GM23338 (cell line): ENCODE results near the gene RTN4RL2. TPM values are rescaled to one million over a fixed set of nuclear protein-coding genes. Genes with fewer than 3 reads are reported as not detected.

Experiments
- ATAC-seq: fragments of 200-7000 bp; cut with Tn5 transposase; 3 replicates; pipeline ENCODE4 v1.9.1; 2020
- DNase-seq: peaks from one replicate; pipeline ENCODE4 v3.0.0-alpha.2; 2015; ENCODE audit warnings: low spot score
- H2AFZ ChIP-seq: fragments of 200-600 bp; sonication (generic); 2 replicates; pipeline ENCODE4 v1.8.0; 2016; ENCODE audit warnings: antibody characterized with exemption, mild to moderate bottlenecking, moderate library complexity
- H3F3A ChIP-seq: fragments of 200-600 bp; sonication (generic); replicated peaks from 2 replicates; pipeline ENCODE4 v1.8.0; 2017; ENCODE audit warnings: antibody characterized with exemption, mixed run types, low read depth
- H3K27ac ChIP-seq: fragments of 200-600 bp; sonication (generic); 2 replicates; pipeline ENCODE4 v1.6.1; 2016; ENCODE audit warnings: low read depth
- H3K27me3 ChIP-seq: fragments of 200-600 bp; sonication (generic); 2 replicates; pipeline ENCODE4 v1.8.0; 2016; ENCODE audit warnings: mild to moderate bottlenecking, mixed run types, moderate library complexity; ENCODE audit not compliant: insufficient read depth
- H3K36me3 ChIP-seq: fragments of 200-600 bp; sonication (generic); 2 replicates; pipeline ENCODE4 v1.8.0; 2016; ENCODE audit warnings: mild to moderate bottlenecking; ENCODE audit not compliant: insufficient read depth
- H3K4me1 ChIP-seq: fragments of 200-600 bp; sonication (generic); 2 replicates; pipeline ENCODE4 v1.8.0; 2016; ENCODE audit warnings: mild to moderate bottlenecking, moderate library complexity; ENCODE audit not compliant: insufficient read depth
- H3K4me2 ChIP-seq: fragments of 200-600 bp; sonication (generic); 2 replicates; pipeline ENCODE4 v1.7.1; 2017; ENCODE audit warnings: mixed run types
- H3K4me3 ChIP-seq: fragments of 200-600 bp; sonication (generic); 2 replicates; pipeline ENCODE4 v1.6.1; 2016; ENCODE audit warnings: mixed run types
- H3K79me2 ChIP-seq: fragments of 200-600 bp; sonication (generic); replicated peaks from 2 replicates; pipeline ENCODE4 v1.8.0; 2017; ENCODE audit warnings: mild to moderate bottlenecking; ENCODE audit not compliant: insufficient read depth
- H3K9me2 ChIP-seq: fragments of 200-600 bp; sonication (generic); 2 replicates; pipeline ENCODE4 v1.8.0; 2017; ENCODE audit not compliant: insufficient read depth
- H4K20me1 ChIP-seq: fragments of 200-600 bp; sonication (generic); replicated peaks from 2 replicates; pipeline ENCODE4 v1.8.0; 2017; ENCODE audit warnings: mild to moderate bottlenecking; ENCODE audit not compliant: insufficient read depth
- H3K27ac Mint-ChIP-seq: 2 replicates; pipeline ENCODE4 v1.8.0; 2020; ENCODE audit warnings: inconsistent platforms, mild to moderate bottlenecking, moderate library complexity, mixed read lengths
- H3K27me3 Mint-ChIP-seq: 3 replicates; pipeline ENCODE4 v1.8.0; 2022; ENCODE audit warnings: low read depth, mild to moderate bottlenecking, moderate library complexity, mixed read lengths, inconsistent platforms; ENCODE audit not compliant: insufficient read depth, poor library complexity
- H3K36me3 Mint-ChIP-seq: 3 replicates; pipeline ENCODE4 v1.8.0; 2021; ENCODE audit warnings: low read depth, mild to moderate bottlenecking, inconsistent platforms, moderate library complexity, mixed read lengths
- H3K4me1 Mint-ChIP-seq: 3 replicates; pipeline ENCODE4 v1.8.0; 2020; ENCODE audit warnings: mild to moderate bottlenecking, inconsistent platforms, mixed read lengths
- H3K4me3 Mint-ChIP-seq: 3 replicates; pipeline ENCODE4 v1.8.0; 2021; ENCODE audit warnings: moderate library complexity, mild to moderate bottlenecking, inconsistent platforms, mixed read lengths
- H3K9me3 Mint-ChIP-seq: 3 replicates; pipeline ENCODE4 v1.8.0; 2020; ENCODE audit warnings: moderate library complexity, mild to moderate bottlenecking, inconsistent platforms, mixed read lengths
- CREB1 ChIP-seq: fragments of 250-450 bp; sonication (Bioruptor Pico); IDR thresholded peaks from 2 replicates; pipeline ENCODE4 v1.5.0; 2020; ENCODE audit warnings: low read depth, mild to moderate bottlenecking, moderate library complexity
- CTCF ChIP-seq, 2 experiments: fragments of 200-600 bp in 1 of 2; sonication (generic) in 1 of 2; conservative IDR thresholded peaks; 2 replicates each; pipeline versions ENCODE4 v1.5.1 to v1.6.1; 2016 to 2017; ENCODE audit warnings: antibody characterized with exemption in 2 of 2, low read depth in 2 of 2, mild to moderate bottlenecking in 2 of 2, moderate library complexity in 1 of 2
- ETS1 ChIP-seq: IDR thresholded peaks from 2 replicates; pipeline ENCODE4 v1.6.1; 2016; ENCODE audit warnings: antibody characterized with exemption
- EZH2 ChIP-seq: fragments of 200-600 bp; sonication (generic); IDR thresholded peaks from one replicate; pipeline ENCODE4 v1.8.0; 2017; ENCODE audit warnings: antibody characterized with exemption, mild to moderate bottlenecking, low read depth; ENCODE audit not compliant: unreplicated experiment
- EZH2phosphoT487 ChIP-seq: fragments of 200-600 bp; sonication (generic); IDR thresholded peaks from one replicate; pipeline ENCODE4 v1.8.1; 2018; ENCODE audit warnings: antibody characterized with exemption; ENCODE audit not compliant: unreplicated experiment
- JUNB ChIP-seq: IDR thresholded peaks from one replicate; pipeline ENCODE4 v1.6.1; 2016; ENCODE audit warnings: antibody characterized with exemption; ENCODE audit not compliant: unreplicated experiment
- NANOG ChIP-seq: IDR thresholded peaks from 2 replicates; pipeline ENCODE4 v1.6.1; 2016; ENCODE audit warnings: antibody characterized with exemption, borderline replicate concordance
- POLR2AphosphoS5 ChIP-seq: IDR thresholded peaks from 2 replicates; pipeline ENCODE4 v1.6.1; 2016; ENCODE audit warnings: antibody characterized with exemption, low read depth
- REST ChIP-seq: IDR thresholded peaks from one replicate; pipeline ENCODE4 v1.6.1; 2018; ENCODE audit warnings: antibody characterized with exemption; ENCODE audit not compliant: unreplicated experiment
- STAT1 ChIP-seq: IDR thresholded peaks from one replicate; pipeline ENCODE4 v1.6.1; 2016; ENCODE audit warnings: antibody characterized with exemption; ENCODE audit not compliant: unreplicated experiment
- ZNF331 ChIP-seq: fragments of 250-450 bp; sonication (Bioruptor Pico); IDR thresholded peaks from 2 replicates; pipeline ENCODE4 v1.5.0; 2020; ENCODE audit warnings: low read depth, mild to moderate bottlenecking, moderate library complexity
- polyA plus RNA-seq: library from polyadenylated mRNA; unstranded; fragments of >200 nt; fragmentation: Nextera tagmentation; extraction: Ambion mirVana; gene quantifications from 2 replicates; pipeline ENCODE4 v1.2.1, GENCODE V29; 2016
- total RNA-seq: library from RNA; depleted of rRNA; stranded (reverse); fragments of >200 nt; shearing (Covaris generic); gene quantifications from 2 replicates; pipeline ENCODE4 v1.2.3, GENCODE V29; 2014

The RTN4RL2 gene
- total and polyA plus RNA-seq, 2 experiments from 2014 or later, result 13.9 to 15.9 TPM

GRCh38 chr11:57464539-57465181 lies 4.3 kb downstream of the RTN4RL2 start:
- peaks cover 17% of the 10 kb centered on the region for H3K79me2 ChIP-seq
- H3K9me3 Mint-ChIP-seq, result no peaks in the 10 kb centered on the region; the same call in 1 of the 3 replicates
- H3K9me2 ChIP-seq, result no peaks in the 10 kb centered on the region
- H3K36me3 Mint-ChIP-seq, result peaks cover 25% of the 10 kb centered on the region
- H2AFZ ChIP-seq, result no peak overlapping the region
- 0 out of 2 replicates have a peak overlapping the region, but pooled peaks have one; percentile 93 for H3K4me3 ChIP-seq
- H3K4me1 ChIP-seq, result peaks cover 50% of the 10 kb centered on the region
- H3K27me3 ChIP-seq, result peaks cover 18% of the 10 kb centered on the region
- peak overlapping the region; percentile 100 for H3K4me2 ChIP-seq
- peaks cover 33% of the 10 kb centered on the region for H3K27me3 Mint-ChIP-seq
- peak overlapping the region; percentile 50; the same call in 1 of the 3 replicates for H3K4me3 Mint-ChIP-seq
- H3K4me1 Mint-ChIP-seq, result peaks cover 58% of the 10 kb centered on the region
- H4K20me1 ChIP-seq, result no peaks in the 10 kb centered on the region; the same call in 1 of the 2 replicates
- ATAC-seq (no peak), DNase-seq (peak; percentile 52)
- H3K27ac Mint-ChIP-seq, result no peak overlapping the region
- TF ChIP-seq POLR2AphosphoS5 (no peak), CREB1 (CRISPR knock-in tag) (no peak), CTCF (conservative IDR thresholded peaks at IDR 0.05; ENCODE audit: low read depth in 2 of 2) (0 out of 4 replicates have a peak, but pooled peaks of 1 of the 2 experiments have one; percentile 1), EZH2phosphoT487 (no peak)
- H3F3A ChIP-seq, result 0 out of 2 replicates have a peak, but pooled peaks cover 13% of the 10 kb centered on the region
- H3K36me3 ChIP-seq, result no peaks in the 10 kb centered on the region; the same call in 1 of the 2 replicates
- H3K27ac ChIP-seq, result no peak overlapping the region

- Mint-ChIP-seq H3K27me3 (peaks cover 25% of the 10 kb centered on the region), H3K4me1 (peaks cover 51% of the 10 kb centered on the region), H3K36me3 (peaks cover 38% of the 10 kb centered on the region), H3K9me3 (no peaks in the 10 kb centered on the region; the same call in 2 of the 3 replicates), H3K27ac (no peak overlapping the region), H3K4me3 (no peak overlapping the region)
- no peak for DNase-seq
- 0 out of 2 replicates have a peak, but pooled peaks cover 15% of the 10 kb centered on the region for H3F3A ChIP-seq
- no peak overlapping the region for H3K4me3 ChIP-seq
- peaks cover 13% of the 10 kb centered on the region for H3K27me3 ChIP-seq
- H3K4me2 ChIP-seq, result no peak overlapping the region
- H2AFZ ChIP-seq, result no peak overlapping the region
- H4K20me1 ChIP-seq, result no peaks in the 10 kb centered on the region; the same call in 1 of the 2 replicates
- no peaks in the 10 kb centered on the region; the same call in 1 of the 2 replicates for H3K36me3 ChIP-seq
- no peak overlapping the region for H3K27ac ChIP-seq
- H3K9me2 ChIP-seq, result no peaks in the 10 kb centered on the region
- H3K4me1 ChIP-seq, result peaks cover 48% of the 10 kb centered on the region
- ATAC-seq, result no peak
- H3K79me2 ChIP-seq, result peaks cover 17% of the 10 kb centered on the region
- TF ChIP-seq CTCF (conservative IDR thresholded peaks at IDR 0.05; ENCODE audit: low read depth in 2 of 2), result no peak
- no peak for TF ChIP-seq JUNB
- no peak for TF ChIP-seq REST
- TF ChIP-seq EZH2, result no peak
- TF ChIP-seq ETS1, result no peak
- TF ChIP-seq ZNF331 (CRISPR knock-in tag), result no peak
- TF ChIP-seq NANOG, result no peak
- TF ChIP-seq POLR2AphosphoS5, result no peak
- no peak for TF ChIP-seq EZH2phosphoT487
- no peak for TF ChIP-seq STAT1
Measured at GRCh38 chr11:57466680-57467079, 6.4 kb downstream of the RTN4RL2 start.
